WTC11 (cell line): ENCODE results near the gene SHFL. TPM values are rescaled to one million over a fixed set of nuclear protein-coding genes. Genes with fewer than 3 reads are reported as not detected.
A peak's percentile ranks its signal among the peaks of the same experiment; 100 is the strongest.

Experiments
- ATAC-seq: fragments of 200-7000 bp; cut with Tn5 transposase; 2 replicates; pipeline ENCODE4 v1.10.0; 2021; ENCODE audit warnings: mild to moderate bottlenecking, moderate library complexity
- CTCF ChIA-PET: fragments of 300-600 bp; sonication (Branson Sonifier 250); formaldehyde crosslinking; loops from one replicate; lab custom pipeline; 2021; ENCODE audit warnings: antibody characterized with exemption; lab: Charles Lee
- POLR2A ChIA-PET: fragments of 350-600 bp; sonication (Branson Sonifier 250); formaldehyde crosslinking; loops from one replicate; lab custom pipeline; 2021; ENCODE audit warnings: antibody characterized with exemption; lab: Charles Lee
- DNase-seq: peaks from one replicate; pipeline ENCODE4 v3.0.0; 2021; ENCODE audit warnings: low spot score
- H3K27ac Mint-ChIP-seq: 2 replicates; pipeline ENCODE4 v1.8.0; 2021; ENCODE audit warnings: mixed read lengths
- H3K27me3 Mint-ChIP-seq: 2 replicates; pipeline ENCODE4 v1.8.0; 2021; ENCODE audit warnings: low read depth, mild to moderate bottlenecking, moderate library complexity, mixed read lengths
- H3K36me3 Mint-ChIP-seq: 2 replicates; pipeline ENCODE4 v1.8.0; 2021; ENCODE audit warnings: mixed read lengths
- H3K4me1 Mint-ChIP-seq: 2 replicates; pipeline ENCODE4 v1.8.0; 2022; ENCODE audit warnings: mixed read lengths
- H3K4me3 Mint-ChIP-seq: 2 replicates; pipeline ENCODE4 v1.8.0; 2021; ENCODE audit warnings: mild to moderate bottlenecking, moderate library complexity, mixed read lengths
- H3K9me3 Mint-ChIP-seq: 2 replicates; pipeline ENCODE4 v1.8.0; 2021; ENCODE audit warnings: mixed read lengths
- ATF2 ChIP-seq: sonication (generic); formaldehyde crosslinking; IDR thresholded peaks from 2 replicates; pipeline ENCODE4 v1.8.1; 2022; ENCODE audit warnings: low read depth, missing genetic modification reagents, borderline replicate concordance
- ELF4 ChIP-seq: sonication (generic); formaldehyde crosslinking; IDR thresholded peaks from 2 replicates; pipeline ENCODE4 v1.8.1; 2022; ENCODE audit warnings: low read depth, mild to moderate bottlenecking, moderate library complexity, missing genetic modification reagents
- EMX1 ChIP-seq: fragments of 250-450 bp; sonication (Bioruptor Pico); IDR thresholded peaks from 2 replicates; pipeline ENCODE4 v1.8.0; 2021; ENCODE audit warnings: mild to moderate bottlenecking
- ESRRA ChIP-seq: sonication (generic); formaldehyde crosslinking; IDR thresholded peaks from 2 replicates; pipeline ENCODE4 v1.8.1; 2022; ENCODE audit warnings: mild to moderate bottlenecking, missing genetic modification reagents, borderline replicate concordance
- FOXP4 ChIP-seq: sonication (generic); formaldehyde crosslinking; IDR thresholded peaks from 2 replicates; pipeline ENCODE4 v1.8.0; 2022; ENCODE audit warnings: mild to moderate bottlenecking, missing genetic modification reagents
- GTF2I ChIP-seq: fragments of 250-450 bp; sonication (Bioruptor Pico); conservative IDR thresholded peaks from 2 replicates; pipeline ENCODE4 v1.4.0; 2021; ENCODE audit warnings: mild to moderate bottlenecking
- HMGA2 ChIP-seq: fragments of 250-450 bp; sonication (Bioruptor Pico); IDR thresholded peaks from 2 replicates; pipeline ENCODE4 v1.4.0; 2021; ENCODE audit warnings: mild to moderate bottlenecking, moderate library complexity
- JAZF1 ChIP-seq: fragments of 250-450 bp; sonication (Bioruptor Pico); IDR thresholded peaks from 2 replicates; pipeline ENCODE4 v1.9.0; 2021; ENCODE audit warnings: moderate library complexity, mild to moderate bottlenecking, inconsistent platforms
- RORB ChIP-seq: fragments of 250-450 bp; sonication (Bioruptor Pico); IDR thresholded peaks from 2 replicates; pipeline ENCODE4 v1.9.0; 2021; ENCODE audit warnings: mild to moderate bottlenecking
- TP53 ChIP-seq: sonication (generic); formaldehyde crosslinking; IDR thresholded peaks from 2 replicates; pipeline ENCODE4 v1.8.1; 2023; ENCODE audit warnings: mild to moderate bottlenecking, missing genetic modification reagents
- ZNF121 ChIP-seq: sonication (generic); formaldehyde crosslinking; IDR thresholded peaks from 2 replicates; pipeline ENCODE4 v1.8.0; 2023; ENCODE audit warnings: missing genetic modification reagents
- ZNF423 ChIP-seq: fragments of 250-450 bp; sonication (Bioruptor Pico); IDR thresholded peaks from 2 replicates; pipeline ENCODE4 v2.1.2; 2022; ENCODE audit warnings: mild to moderate bottlenecking, moderate library complexity
- ZNF671 ChIP-seq: fragments of 250-450 bp; sonication (Bioruptor Pico); IDR thresholded peaks from 2 replicates; pipeline ENCODE4 v1.8.0; 2021; ENCODE audit warnings: mild to moderate bottlenecking
- total RNA-seq: library from RNA; stranded (reverse); gene quantifications from 3 replicates; pipeline ENCODE4 v1.2.3, GENCODE V29; 2021
- TF ChIP-seq, protein P1 (sequence below): sonication (generic); formaldehyde crosslinking; IDR thresholded peaks from 2 replicates; pipeline ENCODE4 v1.8.1; 2022; ENCODE audit warnings: missing genetic modification reagents, borderline replicate concordance
- TF ChIP-seq, protein P2 (sequence below): sonication (generic); formaldehyde crosslinking; IDR thresholded peaks from 2 replicates; pipeline ENCODE4 v1.8.0; 2022; ENCODE audit warnings: mild to moderate bottlenecking, missing genetic modification reagents
- TF ChIP-seq, protein P3 (sequence below): sonication (generic); formaldehyde crosslinking; IDR thresholded peaks from 2 replicates; pipeline ENCODE4 v1.8.0; 2022; ENCODE audit warnings: mild to moderate bottlenecking, missing genetic modification reagents
- TF ChIP-seq, protein P4 (sequence below): fragments of 200-600 bp; IDR thresholded peaks from 2 replicates; pipeline ENCODE4 v1.8.0; 2022; ENCODE audit warnings: antibody characterized with exemption

Gene SHFL
- total RNA-seq, 1 experiment from 2014 or later = 22.5 TPM

- CTCF ChIA-PET = no interaction called here
- ATAC-seq (no peak), DNase-seq (no peak)
- TF ChIP-seq ZNF671 (CRISPR knock-in tag) (no peak), JAZF1 (no peak), FOXP4 (CRISPR knock-in tag) (no peak), ZNF121 (no peak), EMX1 (CRISPR knock-in tag) (no peak), ESRRA (CRISPR knock-in tag) (no peak), TP53 (CRISPR knock-in tag) (no peak), ATF2 (CRISPR knock-in tag) (no peak), RORB (CRISPR knock-in tag) (no peak)
- TF ChIP-seq, protein P1, sequence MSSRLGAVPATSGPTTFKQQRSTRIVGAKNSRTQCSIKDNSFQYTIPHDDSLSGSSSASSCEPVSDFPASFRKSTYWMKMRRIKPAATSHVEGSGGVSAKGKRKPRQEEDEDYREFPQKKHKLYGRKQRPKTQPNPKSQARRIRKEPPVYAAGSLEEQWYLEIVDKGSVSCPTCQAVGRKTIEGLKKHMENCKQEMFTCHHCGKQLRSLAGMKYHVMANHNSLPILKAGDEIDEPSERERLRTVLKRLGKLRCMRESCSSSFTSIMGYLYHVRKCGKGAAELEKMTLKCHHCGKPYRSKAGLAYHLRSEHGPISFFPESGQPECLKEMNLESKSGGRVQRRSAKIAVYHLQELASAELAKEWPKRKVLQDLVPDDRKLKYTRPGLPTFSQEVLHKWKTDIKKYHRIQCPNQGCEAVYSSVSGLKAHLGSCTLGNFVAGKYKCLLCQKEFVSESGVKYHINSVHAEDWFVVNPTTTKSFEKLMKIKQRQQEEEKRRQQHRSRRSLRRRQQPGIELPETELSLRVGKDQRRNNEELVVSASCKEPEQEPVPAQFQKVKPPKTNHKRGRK (CRISPR knock-in tag) = no peak
- TF ChIP-seq, protein P2, sequence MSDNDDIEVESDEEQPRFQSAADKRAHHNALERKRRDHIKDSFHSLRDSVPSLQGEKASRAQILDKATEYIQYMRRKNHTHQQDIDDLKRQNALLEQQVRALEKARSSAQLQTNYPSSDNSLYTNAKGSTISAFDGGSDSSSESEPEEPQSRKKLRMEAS (CRISPR knock-in tag) = no peak
- TF ChIP-seq, protein P3, sequence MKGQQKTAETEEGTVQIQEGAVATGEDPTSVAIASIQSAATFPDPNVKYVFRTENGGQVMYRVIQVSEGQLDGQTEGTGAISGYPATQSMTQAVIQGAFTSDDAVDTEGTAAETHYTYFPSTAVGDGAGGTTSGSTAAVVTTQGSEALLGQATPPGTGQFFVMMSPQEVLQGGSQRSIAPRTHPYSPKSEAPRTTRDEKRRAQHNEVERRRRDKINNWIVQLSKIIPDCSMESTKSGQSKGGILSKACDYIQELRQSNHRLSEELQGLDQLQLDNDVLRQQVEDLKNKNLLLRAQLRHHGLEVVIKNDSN = no peak
- TF ChIP-seq, protein P4, sequence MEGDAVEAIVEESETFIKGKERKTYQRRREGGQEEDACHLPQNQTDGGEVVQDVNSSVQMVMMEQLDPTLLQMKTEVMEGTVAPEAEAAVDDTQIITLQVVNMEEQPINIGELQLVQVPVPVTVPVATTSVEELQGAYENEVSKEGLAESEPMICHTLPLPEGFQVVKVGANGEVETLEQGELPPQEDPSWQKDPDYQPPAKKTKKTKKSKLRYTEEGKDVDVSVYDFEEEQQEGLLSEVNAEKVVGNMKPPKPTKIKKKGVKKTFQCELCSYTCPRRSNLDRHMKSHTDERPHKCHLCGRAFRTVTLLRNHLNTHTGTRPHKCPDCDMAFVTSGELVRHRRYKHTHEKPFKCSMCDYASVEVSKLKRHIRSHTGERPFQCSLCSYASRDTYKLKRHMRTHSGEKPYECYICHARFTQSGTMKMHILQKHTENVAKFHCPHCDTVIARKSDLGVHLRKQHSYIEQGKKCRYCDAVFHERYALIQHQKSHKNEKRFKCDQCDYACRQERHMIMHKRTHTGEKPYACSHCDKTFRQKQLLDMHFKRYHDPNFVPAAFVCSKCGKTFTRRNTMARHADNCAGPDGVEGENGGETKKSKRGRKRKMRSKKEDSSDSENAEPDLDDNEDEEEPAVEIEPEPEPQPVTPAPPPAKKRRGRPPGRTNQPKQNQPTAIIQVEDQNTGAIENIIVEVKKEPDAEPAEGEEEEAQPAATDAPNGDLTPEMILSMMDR = no peak
- no peaks in the 10 kb centered on the region for H3K4me1 Mint-ChIP-seq
- H3K9me3 Mint-ChIP-seq = peaks cover 4% of the 10 kb centered on the region
- H3K27me3 Mint-ChIP-seq = no peaks in the 10 kb centered on the region
- POLR2A ChIA-PET = no interaction called here
- H3K36me3 Mint-ChIP-seq = peaks cover 7% of the 10 kb centered on the region
- peak overlapping the region; percentile 61 for H3K27ac Mint-ChIP-seq
- no peak overlapping the region for H3K4me3 Mint-ChIP-seq
Measured at GRCh38 chr19:10124429-10124828, 38.3 kb downstream of the SHFL start.

DNA sequence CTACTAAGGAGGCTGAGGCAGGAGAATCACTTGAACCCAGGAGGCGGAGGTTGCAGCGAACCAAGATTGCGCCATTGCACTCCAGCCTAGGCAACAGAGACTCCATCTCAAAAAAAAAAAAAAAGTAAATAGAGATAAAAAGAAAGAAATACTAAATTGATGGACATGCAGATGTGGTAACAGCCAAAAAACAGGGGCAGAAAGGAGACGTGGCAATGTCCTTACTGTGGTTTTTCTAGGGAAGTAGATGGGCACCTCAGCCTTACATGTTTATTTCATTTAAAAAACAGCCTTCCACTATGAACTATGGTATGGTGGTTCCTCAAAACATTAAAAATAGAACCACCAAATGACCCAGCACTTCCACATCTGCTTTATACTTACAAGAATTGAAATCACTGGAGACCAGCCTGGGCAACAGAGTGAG lies 40.1 kb downstream of the SHFL start:
- H3K4me3 Mint-ChIP-seq = no peak overlapping the region
- H3K9me3 Mint-ChIP-seq = peaks cover 4% of the 10 kb centered on the region
- no peaks in the 10 kb centered on the region for H3K4me1 Mint-ChIP-seq
- H3K27ac Mint-ChIP-seq = no peak overlapping the region
- DNase-seq = no peak
- ATAC-seq = no peak
- H3K27me3 Mint-ChIP-seq = no peaks in the 10 kb centered on the region
- ChIA-PET POLR2A (no interaction called here), CTCF (no interaction called here)
- H3K36me3 Mint-ChIP-seq = peaks cover 10% of the 10 kb centered on the region
- no peak for TF ChIP-seq HMGA2 (CRISPR knock-in tag)
- TF ChIP-seq, all 79 proteins: peak for 0

DNA sequence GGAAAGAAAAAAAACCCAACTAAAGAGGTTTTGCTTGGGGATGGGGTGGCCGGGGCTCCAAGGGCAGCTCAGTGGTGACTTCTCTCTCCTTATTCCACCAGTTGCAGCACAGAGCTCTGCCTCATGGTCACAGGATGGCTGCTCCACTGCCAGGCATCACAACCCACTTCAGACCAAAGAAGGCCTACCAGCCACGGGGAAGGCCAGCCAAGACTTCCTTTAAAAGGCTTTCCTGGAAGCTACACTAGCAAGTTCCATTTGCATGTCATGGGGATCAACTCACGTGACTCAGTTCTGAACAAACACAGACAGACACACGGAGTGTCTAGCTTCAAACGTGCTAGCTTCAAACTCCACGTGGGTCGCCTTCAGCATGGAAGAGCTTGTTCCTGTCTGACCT lies 46.8 kb downstream of the SHFL start:
- Mint-ChIP-seq H3K9me3 (no peaks in the 10 kb centered on the region), H3K4me1 (no peaks in the 10 kb centered on the region), H3K36me3 (peaks cover 33% of the 10 kb centered on the region)
- POLR2A ChIA-PET = no interaction called here
- CTCF ChIA-PET = interaction anchor here (1.3 kb wide), 1 partner anchor 117 kb away, joined by 3 read pairs; no protein-coding TSS in a partner anchor
- TF ChIP-seq ELF4 (CRISPR knock-in tag) = no peak
- TF ChIP-seq GTF2I (CRISPR knock-in tag) = no peak
- no peak for TF ChIP-seq ZNF671 (CRISPR knock-in tag)
- TF ChIP-seq ZNF423 (CRISPR knock-in tag) = no peak
- TF ChIP-seq, all 79 proteins: peak for 0
- H3K27ac Mint-ChIP-seq = no peak overlapping the region
- no peaks in the 10 kb centered on the region for H3K27me3 Mint-ChIP-seq
- DNase-seq (no peak), ATAC-seq (no peak)
- H3K4me3 Mint-ChIP-seq = no peak overlapping the region
